Cardiac septum (tissue), 1 donor: ENCODE results near the gene PMS2. TPM values are rescaled to one million over a fixed set of nuclear protein-coding genes. Genes with fewer than 3 reads are reported as not detected.
"Not testable (repeated sequence)": the region's sequence is repeated elsewhere in the genome, so short reads cannot be mapped to it uniquely, and the experiment has no call there.

Experiments used
- DNase-seq: peaks from one replicate; pipeline ENCODE4 v3.0.0-alpha.2; 2020; ENCODE audit warnings: low spot score
- intact Hi-C: fragments of 100-400 bp; cut with DNase I; formaldehyde crosslinking; loops from one replicate; pipeline ENCODE4 v1.14.0; 2022
- long read RNA-seq: library from polyadenylated mRNA; unstranded; transcript quantifications from one replicate; pipeline ENCODE4 v2.0.0, GENCODE V29; 2021
- total RNA-seq: library from RNA; stranded (reverse); fragmentation: NEBNext Ultra II Directional; extraction: Animal tissue kit (Norgen Biotek cat#: 25700); gene quantifications from one replicate; pipeline ENCODE4 v1.2.1, GENCODE V29; 2021
- donor health status: DM: no; HTN: no; CAD: no.

Gene PMS2, protein sequence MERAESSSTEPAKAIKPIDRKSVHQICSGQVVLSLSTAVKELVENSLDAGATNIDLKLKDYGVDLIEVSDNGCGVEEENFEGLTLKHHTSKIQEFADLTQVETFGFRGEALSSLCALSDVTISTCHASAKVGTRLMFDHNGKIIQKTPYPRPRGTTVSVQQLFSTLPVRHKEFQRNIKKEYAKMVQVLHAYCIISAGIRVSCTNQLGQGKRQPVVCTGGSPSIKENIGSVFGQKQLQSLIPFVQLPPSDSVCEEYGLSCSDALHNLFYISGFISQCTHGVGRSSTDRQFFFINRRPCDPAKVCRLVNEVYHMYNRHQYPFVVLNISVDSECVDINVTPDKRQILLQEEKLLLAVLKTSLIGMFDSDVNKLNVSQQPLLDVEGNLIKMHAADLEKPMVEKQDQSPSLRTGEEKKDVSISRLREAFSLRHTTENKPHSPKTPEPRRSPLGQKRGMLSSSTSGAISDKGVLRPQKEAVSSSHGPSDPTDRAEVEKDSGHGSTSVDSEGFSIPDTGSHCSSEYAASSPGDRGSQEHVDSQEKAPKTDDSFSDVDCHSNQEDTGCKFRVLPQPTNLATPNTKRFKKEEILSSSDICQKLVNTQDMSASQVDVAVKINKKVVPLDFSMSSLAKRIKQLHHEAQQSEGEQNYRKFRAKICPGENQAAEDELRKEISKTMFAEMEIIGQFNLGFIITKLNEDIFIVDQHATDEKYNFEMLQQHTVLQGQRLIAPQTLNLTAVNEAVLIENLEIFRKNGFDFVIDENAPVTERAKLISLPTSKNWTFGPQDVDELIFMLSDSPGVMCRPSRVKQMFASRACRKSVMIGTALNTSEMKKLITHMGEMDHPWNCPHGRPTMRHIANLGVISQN
- 4.8 TPM for total RNA-seq
- long read RNA-seq, transcript PMS2-201 (15 exons, 2,855 nt) = major isoform, 11 of 17 reads
- long read RNA-seq, partial matches to known transcripts = 3 of 17 reads
- long read RNA-seq, other reads (novel, unspliced or antisense) = 2 of 17 reads

- intact Hi-C loops = no loop called here
- DNase-seq = peak; percentile 99
Observed at GRCh38 chr7:6008668-6009611, at the start of gene PMS2, which contains the start of gene AIMP2. Gene PMS2 (minus strand): TSS chr7:6009049. CDS start chr7:6009019, 30 bp downstream. Gene AIMP2 (plus strand): TSS chr7:6009272. CDS start chr7:6009364, 92 bp downstream.

GRCh38 chr7:6057316-6058129 is 48.7 kb upstream of the PMS2 start:
- no peak for DNase-seq
- intact Hi-C loops = no loop called here

- intact Hi-C loops = no loop called here
Observed at GRCh38 chr7:6056616-6057015, 47.8 kb upstream of the PMS2 start.

GRCh38 chr7:6051185-6051584 is 42.3 kb upstream of the PMS2 start:
- intact Hi-C loops, DNase-seq: not testable (repeated sequence)

More at GRCh38 chr7:6056616-6057015, 47.8 kb upstream of the PMS2 start:
- no peak for DNase-seq

- intact Hi-C loops = no loop called here
- DNase-seq = no peak
Observed at GRCh38 chr7:6049780-6050179, 40.9 kb upstream of the PMS2 start.

DNA sequence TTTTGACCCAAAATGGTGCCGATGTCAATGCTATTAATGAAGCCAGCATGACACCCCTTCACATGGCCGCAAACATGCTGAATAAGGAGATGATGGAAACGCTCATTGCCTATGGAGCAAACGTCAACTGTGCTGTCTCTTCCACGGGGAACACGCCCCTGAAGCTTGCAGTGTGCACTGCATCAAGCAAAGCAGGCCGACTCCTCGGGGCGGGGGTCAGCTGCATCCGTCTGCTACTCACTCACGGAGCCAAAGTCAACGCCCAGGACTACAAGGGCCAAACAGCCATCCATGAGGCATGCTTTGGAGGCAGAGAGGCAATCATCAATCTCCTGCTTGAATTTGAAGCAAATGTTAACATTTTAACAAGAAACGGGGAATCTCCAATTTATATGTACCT is 26.8 kb upstream of the PMS2 start:
- intact Hi-C loops = no loop called here
- DNase-seq = no peak

GRCh38 chr7:6035165-6035564 is 26.3 kb upstream of the PMS2 start:
- intact Hi-C loops = no loop called here
- no peak for DNase-seq

GRCh38 chr7:6032641-6033040 is 23.8 kb upstream of the PMS2 start:
- intact Hi-C loops = no loop called here
- DNase-seq = no peak

- intact Hi-C loops = no loop called here
- no peak for DNase-seq
Observed at GRCh38 chr7:6032167-6032566, 23.3 kb upstream of the PMS2 start.

DNA sequence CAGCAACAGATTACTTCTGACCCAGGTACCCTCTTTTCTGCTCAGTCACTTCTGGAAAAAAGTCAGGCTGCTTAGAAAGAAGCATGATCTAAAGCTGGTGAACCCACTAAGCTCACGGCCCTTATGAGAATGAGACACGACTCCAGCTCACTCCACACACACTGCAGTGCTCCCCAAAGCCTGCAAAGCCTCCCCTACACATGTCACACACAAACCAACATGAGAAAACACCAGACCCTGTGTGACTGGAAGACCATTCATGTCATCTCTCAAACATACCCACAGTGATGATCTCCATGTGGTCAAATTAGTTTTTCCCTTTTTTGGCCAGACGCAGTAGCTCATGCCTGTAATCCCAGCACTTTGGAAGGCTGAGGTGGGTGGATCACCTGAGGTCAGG is 22.7 kb upstream of the PMS2 start:
- no peak for DNase-seq

DNA sequence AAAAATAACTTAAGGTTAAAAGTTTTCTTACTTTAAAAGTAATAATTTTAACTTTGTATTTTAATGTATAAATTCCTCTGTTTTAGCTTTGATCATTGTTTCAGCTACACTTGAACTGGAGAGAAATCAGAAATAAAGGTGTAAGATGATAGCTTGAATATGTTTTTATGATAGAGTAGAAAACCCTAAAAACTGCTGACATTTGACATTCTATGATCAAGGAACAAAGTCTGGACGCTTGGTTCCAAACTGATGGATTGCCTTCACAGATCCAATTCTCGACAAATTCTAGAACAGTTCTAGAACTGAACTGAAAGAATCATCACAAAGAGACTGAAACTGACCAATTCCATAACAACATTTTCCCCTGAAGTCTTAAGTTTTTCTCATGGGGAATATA is 22.1 kb upstream of the PMS2 start, which contains the start of gene ANKRD61:
ANKRD61 (plus strand) TSS at position 389 of the 400 bp plus-strand sequence; CDS start at position 389, 0 bp downstream.
- intact Hi-C loops = no loop called here
- no peak for DNase-seq

More for the DNA sequence above, 22.7 kb upstream of the PMS2 start:
- intact Hi-C loops = no loop called here

GRCh38 chr7:6028563-6028962 is 19.7 kb upstream of the PMS2 start:
- intact Hi-C loops = no loop called here
- no peak for DNase-seq

GRCh38 chr7:6027806-6028365 is 19.0 kb upstream of the PMS2 start:
- intact Hi-C loops = no loop called here
- DNase-seq = no peak

DNA sequence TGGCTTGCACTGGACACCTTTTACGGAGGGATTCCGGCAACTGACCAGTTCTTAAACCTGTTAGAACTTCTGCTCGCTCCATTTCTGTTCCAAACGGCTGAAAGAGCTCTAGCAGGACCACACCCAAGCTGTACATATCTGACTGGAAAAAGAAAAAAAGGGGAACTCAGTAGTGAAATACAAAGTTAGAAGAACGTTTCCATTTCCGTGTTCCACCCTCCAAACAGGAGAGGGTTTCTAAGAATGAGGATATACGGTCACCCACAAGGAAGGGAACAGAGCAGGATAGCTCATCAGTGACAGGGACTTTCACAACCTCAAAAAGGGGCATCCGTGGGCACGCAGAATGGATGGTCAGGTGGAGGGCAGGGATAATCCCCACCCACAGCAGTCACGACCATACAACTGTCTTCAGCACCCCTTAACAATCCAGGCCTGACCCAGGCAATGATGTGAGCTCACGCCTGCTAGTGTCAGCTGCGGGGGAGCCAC is 18.0 kb upstream of the PMS2 start:
- intact Hi-C loops = no loop called here
- no peak for DNase-seq

DNA sequence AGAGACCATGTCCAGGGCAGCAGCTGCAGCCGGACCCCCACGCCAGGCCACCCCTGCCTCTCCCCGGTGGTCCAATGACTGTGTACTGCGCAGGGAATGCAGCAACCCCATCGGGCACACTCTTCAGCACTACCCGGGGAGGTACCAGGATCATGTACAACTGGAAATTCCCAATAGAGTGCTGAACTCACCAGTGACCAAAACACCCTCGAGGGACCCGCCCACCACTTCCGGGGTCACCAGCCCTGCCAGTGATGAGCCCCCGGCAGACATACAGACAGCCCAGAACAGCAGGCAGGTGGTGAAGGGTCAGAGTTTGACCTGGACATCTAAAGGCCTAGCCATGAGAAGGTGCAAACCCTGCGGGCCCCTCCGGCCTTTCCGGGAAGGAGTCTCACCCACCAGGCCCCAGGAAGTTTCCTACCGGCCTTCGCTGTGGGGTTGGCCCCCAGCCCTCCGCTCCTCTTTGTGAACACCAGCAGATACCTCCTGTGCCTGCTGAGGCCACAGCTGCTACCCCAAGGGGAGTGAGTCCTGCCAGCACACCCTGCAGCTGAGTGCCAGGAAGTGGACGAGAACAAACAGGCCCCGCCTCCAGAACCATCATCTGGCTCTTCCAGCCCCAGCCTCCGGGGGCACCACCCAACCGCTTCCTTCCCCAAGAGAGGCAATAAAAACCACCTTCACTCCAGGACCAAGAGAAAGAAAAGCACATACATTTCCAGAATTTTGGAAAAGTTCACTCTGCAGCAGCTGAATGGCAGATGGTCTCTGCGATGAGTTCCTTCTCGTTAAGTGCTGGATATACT is 17.4 kb upstream of the PMS2 start:
- intact Hi-C loops = no loop called here
- peak; percentile 91 for DNase-seq

DNA sequence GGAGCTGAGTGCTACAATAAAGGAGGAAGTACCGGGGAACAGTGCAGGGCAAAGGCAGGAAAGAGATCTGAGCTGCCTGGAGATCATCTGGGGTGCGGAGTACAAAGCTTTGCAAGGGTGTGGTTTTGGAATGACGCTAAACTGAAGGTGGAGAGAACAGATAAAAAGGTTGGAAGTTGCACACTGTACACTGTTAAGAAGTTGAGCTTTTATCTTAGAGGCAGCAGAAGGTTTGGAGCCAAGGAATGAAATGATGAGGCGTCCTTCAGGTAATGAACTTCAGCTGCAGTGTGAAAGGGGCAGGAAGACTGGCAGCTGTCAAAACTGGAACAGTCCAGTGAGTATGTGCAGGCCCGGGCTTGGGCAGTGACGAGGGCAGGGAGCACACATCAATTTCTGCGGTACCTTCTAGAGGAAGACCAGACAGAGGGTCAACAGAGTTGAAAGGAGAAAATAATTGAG is 15.2 kb upstream of the PMS2 start:
- DNase-seq = no peak
- intact Hi-C loops = no loop called here

GRCh38 chr7:6022707-6023106 is 13.9 kb upstream of the PMS2 start:
- intact Hi-C loops = no loop called here
- DNase-seq = peak; percentile 2
